Liver (tissue), 3 donors: ENCODE data around the gene BOLL.
"Not testable (repeated sequence)": the region's sequence is repeated elsewhere in the genome, so short reads cannot be mapped to it uniquely, and the experiment has no call there.

ENCODE experiments used
- CTCF ChIP-seq: fragments of 150-350 bp; IDR thresholded peaks from 2 replicates; pipeline ENCODE4 v1.5.1; 2017; ENCODE audit warnings: improper control_type of control experiment, low read depth, low read length; ENCODE audit not compliant: missing input control
- EGR1 ChIP-seq, 2 donors: IDR thresholded peaks; 2 replicates each; pipeline ENCODE4 v1.6.1; 2016 to 2018; ENCODE audit warnings: antibody characterized with exemption in 2 of 2, low read depth in 2 of 2
- HNF4G ChIP-seq: IDR thresholded peaks from 2 replicates; pipeline ENCODE4 v1.6.1; 2016; ENCODE audit warnings: antibody characterized with exemption
- JUND ChIP-seq, 2 donors: IDR thresholded peaks; 2 replicates each; pipeline ENCODE4 v1.6.1; 2016; ENCODE audit warnings: antibody characterized with exemption in 2 of 2
- YY1 ChIP-seq: IDR thresholded peaks from 2 replicates; pipeline ENCODE4 v1.6.1; 2016; ENCODE audit warnings: antibody characterized with exemption, mild to moderate bottlenecking
- ZBTB33 ChIP-seq: IDR thresholded peaks from 2 replicates; pipeline ENCODE4 v1.6.1; 2016; ENCODE audit warnings: antibody characterized with exemption
- donor health status: healthy.
- donor health status: healthy.

DNA sequence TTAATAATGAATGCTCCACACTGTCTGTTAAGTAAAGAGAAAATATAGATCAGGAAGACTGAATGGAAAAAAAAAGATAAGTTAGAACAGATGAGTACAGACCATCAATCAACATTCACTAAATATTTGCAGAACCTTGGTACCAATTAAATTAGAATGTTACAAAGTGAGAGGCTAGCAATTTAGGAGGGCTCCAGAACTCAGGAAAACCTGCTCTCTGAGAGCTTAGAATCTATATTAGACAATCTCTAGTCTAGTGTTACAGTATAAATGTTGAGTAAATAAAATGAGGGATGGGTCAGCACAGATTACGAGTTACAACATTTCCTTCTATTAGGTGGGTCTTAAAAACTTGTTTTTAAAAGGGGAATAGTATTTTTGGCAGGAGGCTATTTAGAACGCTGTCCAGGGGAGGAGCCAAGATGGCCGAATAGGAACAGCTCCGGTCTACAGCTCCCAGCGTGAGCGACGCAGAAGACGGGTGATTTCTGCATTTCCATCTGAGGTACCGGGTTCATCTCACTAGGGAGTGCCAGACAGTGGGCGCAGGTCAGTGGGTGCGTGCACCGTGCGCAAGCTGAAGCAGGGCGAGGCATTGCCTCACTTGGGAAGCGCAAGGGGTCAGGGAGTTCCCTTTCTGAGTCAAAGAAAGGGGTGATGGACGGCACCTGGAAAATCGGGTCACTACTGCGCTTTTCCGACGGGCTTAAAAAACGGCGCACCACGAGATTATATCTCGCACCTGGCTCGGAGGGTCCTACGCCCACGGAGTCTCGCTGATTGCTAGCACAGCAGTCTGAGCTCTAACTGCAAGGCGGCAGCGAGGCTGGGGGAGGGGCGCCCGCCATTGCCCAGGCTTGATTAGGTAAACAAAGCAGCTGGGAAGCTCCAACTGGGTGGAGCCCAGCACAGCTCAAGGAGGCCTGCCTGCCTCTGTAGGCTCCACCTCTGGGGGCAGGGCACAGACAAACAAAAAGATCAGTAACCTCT lies 56.3 kb downstream of the BOLL start:
- not testable (repeated sequence) for TF ChIP-seq EGR1 (IDR thresholded peaks at IDR 0.05; ENCODE audit: low read depth in 2 of 2); CTCF; YY1; HNF4G; JUND (IDR thresholded peaks at IDR 0.05); ZBTB33
